NCI-H2081 treated with DMSO at 0.1 percent for 48 hours (cell line): Measurements from ENCODE around the gene KLHL8.
"Not testable (repeated sequence)": the region's sequence is repeated elsewhere in the genome, so short reads cannot be mapped to it uniquely, and the experiment has no call there.

ENCODE experiments used
- DNase-seq: peaks from one replicate; lab custom pipeline; 2025; lab: John Stamatoyannopoulos, UW

KLHL8 gene

GRCh38 chr4:87174672-87175071, 45.7 kb downstream of the KLHL8 start:
- no peak for DNase-seq

DNA sequence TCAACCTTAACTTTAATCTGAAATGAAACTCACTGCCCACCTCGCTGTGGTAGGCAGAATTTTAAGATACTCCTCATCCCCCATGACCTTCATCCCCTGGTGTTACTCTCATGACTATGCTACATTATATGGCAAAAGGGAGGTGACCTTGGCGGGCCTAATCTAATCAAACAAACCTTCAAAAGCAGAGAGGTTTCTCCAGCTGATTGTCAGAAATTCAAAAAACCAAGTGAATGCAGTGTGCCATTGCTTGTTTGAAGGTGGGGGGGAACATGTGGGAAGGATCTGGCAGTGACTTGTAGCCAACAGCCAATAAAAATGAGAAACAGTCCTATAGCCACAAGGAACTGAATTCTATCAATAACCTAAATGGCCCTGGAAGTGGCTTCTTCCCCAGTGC, 48.5 kb downstream of the KLHL8 start:
- no peak for DNase-seq

- no peak for DNase-seq
Observed at GRCh38 chr4:87166296-87166854, 54.0 kb downstream of the KLHL8 start.

DNA sequence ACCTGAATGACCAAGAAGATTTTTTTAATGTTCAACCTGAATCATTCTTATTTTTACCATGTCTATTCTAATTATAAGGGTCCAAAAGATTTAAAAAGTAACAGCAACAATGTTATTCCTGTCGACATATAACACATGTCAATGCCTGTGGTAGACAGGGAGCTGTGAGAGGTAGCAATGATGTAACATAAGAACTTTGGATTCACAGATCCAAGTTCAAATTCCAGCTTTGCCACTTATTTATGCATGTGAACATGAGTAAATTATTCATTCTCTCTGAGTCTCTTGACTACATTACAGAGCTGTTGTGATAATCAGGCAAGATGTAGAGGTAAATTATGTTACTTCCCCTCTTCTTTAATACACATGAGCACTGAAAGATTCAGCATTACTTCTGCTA, 54.5 kb downstream of the KLHL8 start:
- no peak for DNase-seq

DNA sequence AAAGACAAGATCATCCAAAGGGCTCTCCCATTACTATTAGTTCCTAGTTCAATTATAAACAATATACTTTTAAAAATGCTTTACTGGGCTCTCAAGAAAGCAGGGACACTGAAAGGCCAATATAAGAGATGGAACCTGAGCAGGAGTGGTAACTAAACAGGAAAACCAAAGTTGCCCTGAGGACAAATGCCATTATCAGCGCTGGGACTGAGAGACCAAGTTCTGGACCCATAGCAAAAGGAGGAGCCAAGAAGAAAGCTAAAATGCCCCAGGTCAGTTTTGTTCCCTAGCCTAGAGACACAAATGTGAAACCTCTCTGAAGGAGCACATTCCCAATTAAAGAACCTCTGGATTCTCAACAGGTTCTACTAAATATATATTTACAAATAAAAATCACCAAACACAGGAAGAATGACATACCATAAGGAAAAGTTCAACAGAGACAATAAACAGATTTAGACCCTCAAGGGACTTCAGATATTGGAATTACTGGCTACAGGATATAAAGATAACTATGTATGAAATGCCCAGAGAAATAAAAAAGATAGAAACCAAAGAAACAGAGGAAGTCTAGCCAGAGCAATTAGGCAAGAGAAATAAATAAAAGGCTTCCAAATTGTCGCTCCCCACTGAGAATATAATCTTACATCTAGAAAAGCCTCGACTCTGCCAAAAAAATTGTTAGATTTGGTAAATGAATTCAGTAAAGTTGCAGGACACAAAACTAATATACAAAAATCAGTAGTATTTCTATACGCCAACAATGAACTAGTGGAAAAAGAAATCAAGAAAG, 67.1 kb downstream of the KLHL8 start:
- no peak for DNase-seq

DNA sequence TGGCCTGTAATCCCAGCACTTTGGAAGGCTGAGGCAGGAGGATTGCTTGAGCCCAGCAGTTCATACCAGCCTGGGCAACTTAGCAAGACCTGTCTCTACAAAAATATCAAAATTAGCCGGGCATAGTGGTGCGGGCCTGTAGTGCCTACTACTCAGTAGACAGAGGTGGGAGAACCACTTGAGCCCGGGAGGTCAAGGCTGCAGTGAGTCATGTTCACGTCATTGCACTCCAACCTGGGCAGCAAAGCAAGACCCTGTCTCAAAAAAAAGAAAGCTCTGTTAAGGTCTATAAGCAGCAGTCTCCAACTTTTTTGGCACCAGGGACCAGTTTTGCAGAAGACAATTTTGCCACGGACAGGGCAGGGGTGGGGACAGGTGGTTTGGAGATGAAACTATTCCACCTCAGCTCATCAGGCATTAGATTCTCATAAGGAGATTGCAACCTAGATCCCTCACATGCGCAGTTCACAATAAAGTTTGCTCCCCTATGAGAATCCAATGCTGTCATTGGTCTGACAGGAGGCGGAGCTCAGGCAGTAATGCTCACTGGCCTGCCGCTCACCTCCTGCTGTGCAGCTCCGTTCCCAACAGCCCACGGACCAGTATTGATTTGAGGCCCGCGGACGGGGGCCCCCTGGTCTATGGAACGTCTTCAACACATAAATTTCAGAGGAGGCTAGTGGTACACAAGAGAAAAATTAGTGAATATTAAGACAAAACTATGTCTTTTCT, 67.9 kb downstream of the KLHL8 start:
- no peak for DNase-seq

DNA sequence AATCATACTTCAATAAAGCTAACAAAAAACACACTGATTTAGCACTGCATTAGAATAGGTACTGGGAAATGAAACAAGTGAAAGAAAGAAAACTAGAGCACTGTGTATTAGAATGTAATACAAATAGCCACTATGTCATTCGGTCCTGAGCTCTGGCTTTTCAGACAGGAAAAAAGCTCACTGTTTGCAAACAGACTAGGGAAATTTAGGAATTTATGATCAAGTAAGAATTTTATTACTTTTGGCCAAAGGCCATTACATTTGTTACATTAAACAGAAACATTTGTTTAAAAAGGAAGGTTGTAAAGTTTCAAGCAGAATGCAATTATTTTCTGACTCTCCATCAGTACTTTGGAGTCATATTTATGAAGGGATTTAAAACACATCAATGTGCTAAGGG, 68.7 kb downstream of the KLHL8 start:
- DNase-seq: no peak

- DNase-seq: peak; percentile 37
Observed at GRCh38 chr4:87150498-87151261, 69.7 kb downstream of the KLHL8 start.

DNA sequence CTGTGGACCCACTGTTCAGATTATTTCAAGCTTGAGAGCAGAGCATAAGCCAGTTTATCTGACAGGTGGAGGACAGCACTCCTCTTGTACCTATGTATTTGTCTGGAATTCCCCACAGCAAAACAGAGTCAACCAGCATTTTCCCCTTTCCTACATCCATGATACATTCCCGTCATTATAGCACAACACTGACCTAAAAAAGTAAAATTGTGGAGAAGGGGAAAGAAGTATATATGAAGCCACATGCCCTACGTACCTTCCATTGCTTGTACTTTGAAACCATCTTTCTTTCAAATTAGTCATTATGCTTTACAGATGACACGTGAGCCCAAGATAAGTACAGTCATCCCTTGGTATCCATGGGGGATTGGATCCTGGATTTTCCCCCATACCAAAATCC, 73.3 kb downstream of the KLHL8 start:
- no peak for DNase-seq

GRCh38 chr4:87145934-87146333, 74.5 kb downstream of the KLHL8 start:
- DNase-seq: not testable (repeated sequence)

GRCh38 chr4:87144356-87144755, 76.1 kb downstream of the KLHL8 start:
- no peak for DNase-seq

DNA sequence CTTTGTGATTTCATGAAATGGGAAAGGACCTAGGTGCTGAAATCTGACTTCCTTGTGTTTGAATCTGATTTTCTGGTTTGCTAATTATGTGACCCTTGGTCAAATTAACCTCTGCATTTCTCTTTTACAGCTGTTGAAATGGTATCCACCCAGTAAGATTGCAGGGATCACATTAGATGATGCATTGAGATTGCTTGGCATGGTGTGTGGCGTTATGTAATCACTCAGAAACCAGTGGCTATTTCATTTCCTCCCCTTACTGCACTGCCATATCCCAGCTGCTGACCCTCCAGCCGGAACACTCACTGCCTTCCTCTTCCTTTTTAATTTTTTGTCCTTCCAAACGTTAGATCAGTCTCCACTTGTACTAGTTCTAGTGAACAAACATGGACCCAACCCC, 79.0 kb downstream of the KLHL8 start:
- no peak for DNase-seq

DNA sequence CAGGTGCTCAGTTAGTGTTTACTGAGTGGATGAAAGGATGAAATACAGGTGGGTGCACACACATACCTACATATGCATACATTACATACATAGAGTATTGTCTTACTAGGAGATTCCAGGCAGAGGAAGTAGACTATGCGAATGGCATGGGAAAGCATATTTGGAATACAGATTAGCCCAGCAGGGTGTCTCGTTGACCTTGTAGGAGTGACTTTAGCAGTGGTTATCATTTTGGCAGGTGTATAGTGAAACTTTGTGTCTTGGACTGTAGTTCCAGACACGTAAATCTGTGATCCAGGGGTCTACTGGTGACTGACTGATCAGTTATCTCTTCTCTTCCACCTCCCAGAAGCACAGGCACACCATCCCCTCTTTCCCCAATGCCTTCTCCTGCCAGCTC, 86.3 kb downstream of the KLHL8 start:
- DNase-seq: no peak

GRCh38 chr4:87133183-87133582, 87.2 kb downstream of the KLHL8 start:
- DNase-seq: no peak

- no peak for DNase-seq
Observed at GRCh38 chr4:87132035-87132434, 88.4 kb downstream of the KLHL8 start.

DNA sequence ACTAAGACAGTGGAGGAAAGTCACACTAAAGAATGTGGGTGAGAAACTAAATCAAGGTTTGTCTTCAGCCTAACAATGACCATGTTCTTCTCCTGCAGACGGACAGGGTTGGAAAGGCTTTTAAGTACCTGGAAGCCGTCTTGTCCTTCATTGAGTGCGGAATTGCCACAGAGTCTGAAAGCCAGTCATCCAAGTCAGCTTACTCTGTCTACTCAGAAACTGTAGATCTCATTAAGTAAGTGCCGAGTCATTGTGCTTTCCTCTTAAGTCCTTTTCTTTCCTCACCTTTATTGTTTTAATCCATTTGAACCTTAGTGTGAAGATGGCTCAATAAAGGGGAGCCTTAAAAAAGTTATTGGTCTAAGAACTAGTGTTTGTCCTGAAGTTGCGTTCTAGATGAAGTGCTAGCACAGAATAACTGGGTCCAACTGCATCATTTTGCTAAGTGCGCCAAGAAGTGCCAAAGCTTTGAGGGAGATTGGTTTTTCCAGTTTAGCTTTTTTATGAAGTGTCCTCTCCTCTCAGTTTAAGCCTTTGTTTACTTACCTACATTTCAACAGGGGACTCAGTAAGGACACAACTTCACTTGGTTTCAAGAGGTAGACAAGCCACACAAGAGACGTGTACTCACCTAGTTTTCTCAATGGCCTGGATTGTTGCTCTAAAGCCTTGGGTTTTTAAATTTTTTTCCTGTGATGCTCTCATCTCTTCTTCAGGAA, 89.3 kb downstream of the KLHL8 start:
- no peak for DNase-seq

DNA sequence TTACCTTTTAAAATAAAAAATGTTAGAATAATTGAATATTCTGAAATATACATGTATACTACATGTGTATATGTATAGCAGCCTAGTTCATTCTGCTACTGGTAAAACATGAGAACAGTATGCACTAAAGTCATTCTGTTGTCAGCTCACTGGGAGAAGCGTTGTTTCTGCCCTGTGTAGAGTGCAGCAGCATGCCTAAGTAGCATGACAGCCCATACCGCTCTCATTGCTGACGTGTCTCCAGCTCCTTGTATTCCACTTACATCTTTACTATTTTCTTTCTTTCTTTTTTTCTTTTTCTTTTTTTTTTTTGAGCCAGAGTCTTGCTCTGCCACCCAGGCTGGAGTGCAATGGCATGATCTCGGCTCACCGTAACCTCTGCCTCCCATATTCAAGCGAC, 90.7 kb downstream of the KLHL8 start:
- DNase-seq: no peak

DNA sequence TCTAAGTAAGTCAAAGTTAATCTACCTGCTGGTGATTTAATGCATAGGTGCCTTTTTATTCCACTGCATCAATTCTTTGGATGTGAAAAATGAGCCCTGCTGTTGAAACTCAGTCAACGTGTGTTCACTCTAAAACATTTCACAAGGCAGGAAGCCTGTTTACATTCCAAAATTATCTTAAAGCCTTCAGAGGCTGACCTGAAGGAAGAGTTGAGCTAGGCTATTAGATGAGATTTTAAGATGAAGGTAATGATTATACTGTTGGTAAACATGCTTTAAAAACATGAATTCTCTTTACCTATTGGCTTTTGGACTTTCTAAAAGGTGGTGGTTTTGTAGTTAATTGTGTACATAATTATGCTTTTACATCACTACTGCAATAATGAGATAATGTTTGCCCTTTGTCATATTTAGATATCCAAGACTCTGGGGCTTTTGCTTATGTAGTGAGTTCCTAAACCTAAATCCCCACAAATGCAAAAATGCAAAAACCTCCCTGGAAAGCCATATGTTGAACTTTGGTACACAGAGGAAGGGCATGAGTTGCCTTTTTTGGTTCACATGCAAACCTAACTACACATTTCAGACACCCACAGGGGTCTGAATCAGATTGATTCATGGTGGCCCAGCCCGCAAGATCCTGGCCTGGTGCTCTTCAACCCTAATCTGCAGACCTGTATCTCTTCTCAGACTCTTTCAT, 92.3 kb downstream of the KLHL8 start:
- no peak for DNase-seq

DNA sequence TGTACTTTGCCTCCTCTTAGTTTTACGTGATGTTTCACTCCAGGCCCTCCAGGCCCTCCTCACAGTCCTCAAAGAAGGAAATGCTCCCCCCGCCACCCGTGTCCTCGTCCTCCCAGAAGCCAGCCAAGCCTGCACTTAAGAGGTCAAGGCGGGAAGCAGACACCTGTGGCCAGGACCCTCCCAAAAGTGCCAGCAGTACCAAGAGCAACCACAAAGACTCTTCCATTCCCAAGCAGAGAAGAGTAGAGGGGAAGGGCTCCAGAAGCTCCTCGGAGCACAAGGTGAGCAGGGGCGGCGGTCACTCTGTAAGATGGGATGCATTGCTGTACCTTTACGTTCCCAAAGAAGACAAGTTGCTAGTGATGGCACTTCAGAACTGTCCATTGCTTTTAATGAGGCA, 94.4 kb downstream of the KLHL8 start:
- no peak for DNase-seq

DNA sequence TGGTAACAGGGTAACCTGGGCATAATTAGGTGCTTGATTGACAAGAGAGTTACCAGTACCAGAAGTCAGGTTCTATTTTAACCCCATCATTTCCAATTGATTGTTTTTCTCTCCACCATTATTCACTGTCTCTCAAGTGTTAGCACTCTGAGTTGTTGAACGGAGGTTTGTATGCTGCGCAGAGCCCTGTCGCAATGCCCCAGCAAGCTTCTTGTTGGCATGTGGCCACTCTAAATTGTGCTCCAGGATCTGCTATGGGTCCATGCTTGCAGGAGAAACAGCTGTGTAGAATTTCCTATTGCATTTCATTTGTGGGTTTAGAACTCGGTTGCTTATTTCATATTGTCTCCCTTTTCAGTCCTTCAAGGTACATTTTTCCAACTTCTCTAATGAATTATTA, 98.2 kb downstream of the KLHL8 start:
- no peak for DNase-seq

GRCh38 chr4:87121341-87122065, 98.9 kb downstream of the KLHL8 start:
- no peak for DNase-seq
